ENCODE data around the gene SERTM2. TPM values are rescaled to one million over a fixed set of nuclear protein-coding genes. Genes with fewer than 3 reads are reported as not detected.
"Not testable (repeated sequence)": the region's sequence is repeated elsewhere in the genome, so short reads cannot be mapped to it uniquely, and the experiment has no call there.

SERTM2 gene
- total and polyA plus RNA-seq, 2 donors from 2014 or later = 0.22 to 0.35 TPM

- no peak overlapping the region for H3K4me3 ChIP-seq (ENCODE audit: low read length in 3 of 3)
- no peak overlapping the region for H3K27ac ChIP-seq (ENCODE audit: low read depth in 2 of 2, low read length in 2 of 2)
- no peaks in the 10 kb centered on the region for H3K4me1 ChIP-seq (ENCODE audit: control insufficient read depth in 2 of 3, insufficient read depth in 2 of 3, low read depth in 1 of 3, low read length in 3 of 3)
- no peaks in the 10 kb centered on the region for H3K36me3 ChIP-seq (ENCODE audit: control insufficient read depth in 2 of 3, insufficient read depth in 3 of 3, low read length in 3 of 3)
- H3K27me3 ChIP-seq (ENCODE audit: control insufficient read depth, insufficient read depth, low read length) = peaks cover 4% of the 10 kb centered on the region
- FAIRE-seq (no peak), DNase-seq (no peak)
- no peaks in the 10 kb centered on the region for H3K9me3 ChIP-seq (ENCODE audit: control insufficient read depth in 2 of 3, insufficient read depth in 1 of 3, low read length in 3 of 3)
- H3K9ac ChIP-seq (ENCODE audit: low read length in 3 of 3) = no peak overlapping the region
- no peak for TF ChIP-seq CTCF (IDR thresholded peaks at IDR 0.05; ENCODE audit: borderline replicate concordance, extremely low read depth, insufficient read depth)
- intact Hi-C loops (cut with DNase I) = no loop called here
Observed at GRCh38 chrX:111520506-111520905, 9.1 kb downstream of the SERTM2 start.

- Histone ChIP-seq H3K9ac (ENCODE audit: low read length in 3 of 3) (no peak overlapping the region), H3K27me3 (ENCODE audit: control insufficient read depth, insufficient read depth, low read length) (peaks cover 4% of the 10 kb centered on the region), H3K27ac (ENCODE audit: low read depth in 2 of 2, low read length in 2 of 2) (no peak overlapping the region), H3K9me3 (ENCODE audit: control insufficient read depth in 2 of 3, insufficient read depth in 1 of 3, low read length in 3 of 3) (no peaks in the 10 kb centered on the region), H3K4me3 (ENCODE audit: low read length in 3 of 3) (no peak overlapping the region), H3K4me1 (ENCODE audit: control insufficient read depth in 2 of 3, insufficient read depth in 2 of 3, low read depth in 1 of 3, low read length in 3 of 3) (no peaks in the 10 kb centered on the region), H3K36me3 (ENCODE audit: control insufficient read depth in 2 of 3, insufficient read depth in 3 of 3, low read length in 3 of 3) (no peaks in the 10 kb centered on the region)
- no peak for TF ChIP-seq CTCF (IDR thresholded peaks at IDR 0.05; ENCODE audit: borderline replicate concordance, extremely low read depth, insufficient read depth)
- DNase-seq (no peak), FAIRE-seq (no peak)
- intact Hi-C loops (cut with DNase I) = no loop called here
Observed at GRCh38 chrX:111521169-111521568, 9.7 kb downstream of the SERTM2 start.

- FAIRE-seq = no peak
- H3K9ac ChIP-seq (ENCODE audit: low read length in 3 of 3) = no peak overlapping the region
- H3K4me1 ChIP-seq (ENCODE audit: control insufficient read depth in 2 of 3, insufficient read depth in 2 of 3, low read depth in 1 of 3, low read length in 3 of 3) = no peaks in the 10 kb centered on the region
- H3K9me3 ChIP-seq (ENCODE audit: control insufficient read depth in 2 of 3, insufficient read depth in 1 of 3, low read length in 3 of 3) = no peaks in the 10 kb centered on the region
- no peaks in the 10 kb centered on the region for H3K36me3 ChIP-seq (ENCODE audit: control insufficient read depth in 2 of 3, insufficient read depth in 3 of 3, low read length in 3 of 3)
- no peaks in the 10 kb centered on the region for H3K27me3 ChIP-seq (ENCODE audit: control insufficient read depth, insufficient read depth, low read length)
- DNase-seq = no peak
- H3K4me3 ChIP-seq (ENCODE audit: low read length in 3 of 3) = no peak overlapping the region
- no peak for TF ChIP-seq CTCF (IDR thresholded peaks at IDR 0.05; ENCODE audit: borderline replicate concordance, extremely low read depth, insufficient read depth)
- intact Hi-C loops (cut with DNase I) = no loop called here
- no peak overlapping the region for H3K27ac ChIP-seq (ENCODE audit: low read depth in 2 of 2, low read length in 2 of 2)
Observed at GRCh38 chrX:111543212-111543741, 31.8 kb downstream of the SERTM2 start.

GRCh38 chrX:111549235-111549634, 37.8 kb downstream of the SERTM2 start:
- H3K27me3 ChIP-seq (ENCODE audit: control insufficient read depth, insufficient read depth, low read length); H3K9ac ChIP-seq (ENCODE audit: low read length in 3 of 3); H3K9me3 ChIP-seq (ENCODE audit: control insufficient read depth in 2 of 3, insufficient read depth in 1 of 3, low read length in 3 of 3); H3K4me3 ChIP-seq (ENCODE audit: low read length in 3 of 3); DNase-seq; FAIRE-seq; H3K4me1 ChIP-seq (ENCODE audit: control insufficient read depth in 2 of 3, insufficient read depth in 2 of 3, low read depth in 1 of 3, low read length in 3 of 3); H3K27ac ChIP-seq (ENCODE audit: low read depth in 2 of 2, low read length in 2 of 2); H3K36me3 ChIP-seq (ENCODE audit: control insufficient read depth in 2 of 3, insufficient read depth in 3 of 3, low read length in 3 of 3); intact Hi-C loops (cut with DNase I): not testable (repeated sequence)

Measured in kidney (tissue), 14 donors.